Skin epidermis (tissue), 12 donors: ENCODE measurements around the gene AP4E1.

Experiments used
- H3K27ac ChIP-seq, 21 experiments: fragments of 200-600 bp; sonication (generic) in 11 of 21; one replicate each; pipeline ENCODE4 v1.5.0; 2020; ENCODE audit warnings: mild to moderate bottlenecking in 3 of 21, inconsistent platforms in 2 of 21, moderate library complexity in 2 of 21
- H3K4me3 ChIP-seq, 7 experiments: fragments of 200-600 bp; sonication (generic) in 2 of 7; one replicate each; pipeline ENCODE4 v1.5.0; 2020; ENCODE audit warnings: inconsistent platforms in 2 of 7, mild to moderate bottlenecking in 2 of 7, moderate library complexity in 1 of 7

Gene AP4E1

DNA sequence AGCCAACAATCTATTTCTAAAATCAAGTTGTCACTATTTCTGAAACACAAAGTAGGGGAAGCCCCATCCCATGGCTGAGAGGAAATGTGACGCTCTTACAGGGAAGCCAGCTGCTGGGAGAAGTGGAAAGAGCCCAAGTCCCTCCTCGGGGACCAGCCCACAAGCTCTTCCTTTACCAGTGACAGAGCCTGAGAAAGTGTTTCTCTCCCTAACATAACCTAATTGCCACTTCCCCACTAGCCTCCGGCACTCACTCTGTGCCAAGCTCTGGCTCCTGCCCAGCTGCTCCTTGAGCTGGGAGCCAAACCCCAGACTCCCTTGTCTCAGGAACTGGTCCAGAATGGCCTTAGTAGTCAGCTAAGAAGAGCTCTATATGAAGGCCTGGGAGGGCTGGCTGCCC is 143.3 kb downstream of the AP4E1 start:
- Histone ChIP-seq H3K4me3 (no peak overlapping the region), H3K27ac (peak overlapping the region in 3 of 21 experiments; percentile 36 to 71 (median 47))

DNA sequence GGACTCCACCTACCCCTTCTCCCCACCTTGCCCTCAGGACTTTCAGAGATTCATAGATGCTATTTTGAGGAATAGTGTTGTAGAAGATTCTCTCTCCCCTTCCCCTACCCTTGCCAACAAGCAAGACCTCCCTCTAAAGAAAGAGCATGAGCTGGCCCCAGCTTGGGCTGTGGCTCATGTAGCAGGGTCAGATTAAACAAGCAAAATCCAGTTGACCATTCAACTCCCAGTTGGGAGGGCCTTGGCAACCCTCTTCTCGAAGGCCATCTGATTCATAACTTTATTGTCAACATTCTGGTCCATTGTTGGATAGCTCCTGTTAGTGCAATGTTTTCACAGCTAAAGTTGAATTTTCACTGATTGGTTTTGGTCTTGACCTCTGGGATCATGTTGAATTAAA is 145.1 kb downstream of the AP4E1 start:
- no peak overlapping the region for H3K27ac ChIP-seq

DNA sequence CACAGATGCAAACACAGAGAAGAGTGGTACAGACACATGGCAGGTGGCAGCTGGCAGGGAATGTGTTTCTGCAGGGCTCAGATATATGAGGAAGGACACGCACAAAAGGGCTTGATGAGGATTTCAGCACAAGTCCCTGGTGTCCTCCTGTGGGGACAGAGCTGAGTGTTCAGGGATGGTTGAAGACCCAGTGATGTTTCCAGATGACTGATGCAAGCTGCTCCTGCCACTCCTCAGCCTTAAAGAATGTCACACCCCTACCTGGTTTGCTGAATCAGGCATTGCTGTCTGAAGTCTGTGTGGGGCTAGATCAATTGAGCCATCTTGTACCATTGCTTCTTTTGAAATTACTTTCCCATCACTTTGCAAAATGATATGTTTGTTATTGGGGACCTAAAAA is 146.1 kb downstream of the AP4E1 start:
- Histone ChIP-seq H3K4me3 (no peak overlapping the region), H3K27ac (no peak overlapping the region)

More for the DNA sequence above, 145.1 kb downstream of the AP4E1 start:
- no peak overlapping the region for H3K4me3 ChIP-seq
